ENCODE data around the gene CAMTA2.

- TF ChIP-seq FOXM1 (IDR thresholded peaks at IDR 0.05; ENCODE audit: borderline replicate concordance) = no peak
- TF ChIP-seq LEF1 (IDR thresholded peaks at IDR 0.05; ENCODE audit: borderline replicate concordance) = no peak
- TF ChIP-seq L3MBTL2 (conservative IDR thresholded peaks at IDR 0.05) = no peak
- TF ChIP-seq TARDBP (IDR thresholded peaks at IDR 0.05) = no peak
- TF ChIP-seq NFRKB (IDR thresholded peaks at IDR 0.05) = no peak
- no peak for TF ChIP-seq BHLHE40 (IDR thresholded peaks at IDR 0.05; ENCODE audit: borderline replicate concordance)
- no peak for TF ChIP-seq ARNT (IDR thresholded peaks at IDR 0.05)
- TF ChIP-seq SUZ12 (IDR thresholded peaks at IDR 0.05) = no peak
- no peak for TF ChIP-seq FOXK2 (IDR thresholded peaks at IDR 0.05)
- TF ChIP-seq FOXA1 (IDR thresholded peaks at IDR 0.05) = no peak
- no peak for TF ChIP-seq HDGF (IDR thresholded peaks at IDR 0.05; ENCODE audit: borderline replicate concordance)
These were observed 41.6 kb downstream of the CAMTA2 start for GRCh38 chr17:4945944-4946280.

Measured in HEK293T (cell line).